Osteocyte (in vitro differentiated cells): Measurements from ENCODE around the gene SLC39A13. TPM values are rescaled to one million over a fixed set of nuclear protein-coding genes. Genes with fewer than 3 reads are reported as not detected.
A peak's percentile ranks its signal among the peaks of the same experiment; 100 is the strongest.
"Not testable (repeated sequence)": the region's sequence is repeated elsewhere in the genome, so short reads cannot be mapped to it uniquely, and the experiment has no call there.

Experiments
- DNase-seq: peaks from one replicate; pipeline ENCODE4 v3.0.0; 2021; ENCODE audit warnings: mixed read lengths; ENCODE audit not compliant: unreplicated experiment; ENCODE audit errors: extremely low spot score
- H3K27ac Mint-ChIP-seq: one replicate; pipeline ENCODE4 v1.8.0; 2021; ENCODE audit warnings: mild to moderate bottlenecking, mixed read lengths; ENCODE audit not compliant: unreplicated experiment
- H3K27me3 Mint-ChIP-seq: one replicate; pipeline ENCODE4 v1.8.0; 2021; ENCODE audit warnings: mixed read lengths; ENCODE audit not compliant: unreplicated experiment
- H3K36me3 Mint-ChIP-seq: one replicate; pipeline ENCODE4 v1.8.0; 2021; ENCODE audit warnings: mixed read lengths; ENCODE audit not compliant: unreplicated experiment
- H3K4me1 Mint-ChIP-seq: one replicate; pipeline ENCODE4 v1.8.0; 2021; ENCODE audit warnings: mixed read lengths; ENCODE audit not compliant: unreplicated experiment
- H3K4me3 Mint-ChIP-seq: one replicate; pipeline ENCODE4 v1.8.0; 2021; ENCODE audit warnings: mild to moderate bottlenecking, moderate library complexity, mixed read lengths; ENCODE audit not compliant: unreplicated experiment
- H3K9me3 Mint-ChIP-seq: one replicate; pipeline ENCODE4 v1.8.0; 2021; ENCODE audit warnings: mixed read lengths; ENCODE audit not compliant: unreplicated experiment
- microRNA-seq: library from miRNA; unstranded; fragments of <30 nt; microRNA quantifications from one replicate; pipeline ENCODE4 v1.1.0, GENCODE V29; 2020; ENCODE audit not compliant: unreplicated experiment
- total RNA-seq: library from RNA; stranded (reverse); gene quantifications from 2 replicates; pipeline ENCODE4 v1.2.1, GENCODE V29; 2021
- TF ChIP-seq, protein P1 (sequence below): fragments of 200-600 bp; sonication (generic); IDR thresholded peaks from 2 replicates; pipeline ENCODE4 v1.5.0; 2021; ENCODE audit warnings: antibody characterized with exemption, mild to moderate bottlenecking, moderate library complexity

The SLC39A13 gene
- total RNA-seq, 1 donor from 2014 or later, result 98.7 TPM

DNA sequence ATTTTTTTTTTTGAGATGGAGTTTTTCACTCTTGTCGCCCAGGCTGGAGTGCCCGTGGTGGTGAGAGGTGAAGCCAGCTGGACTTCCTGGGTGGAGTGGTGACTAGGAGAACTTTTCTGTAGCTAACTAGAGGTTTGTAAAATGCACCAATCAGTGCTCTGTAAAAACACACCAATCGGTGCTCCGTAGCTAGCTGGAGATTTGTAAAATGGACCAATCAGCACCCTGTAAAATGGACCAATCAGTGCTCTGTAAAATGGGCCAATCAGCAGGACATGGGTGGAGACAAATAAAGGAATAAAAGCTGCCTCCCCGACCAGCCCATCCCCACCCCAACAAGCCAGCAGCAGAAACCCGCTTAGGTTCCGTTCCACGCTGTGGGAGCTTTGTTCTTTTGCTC, 45.0 kb downstream of the SLC39A13 start:
- Mint-ChIP-seq H3K4me3 (no peak overlapping the region), H3K27me3 (no peaks in the 10 kb centered on the region), H3K4me1 (peaks cover 2% of the 10 kb centered on the region), H3K36me3 (no peaks in the 10 kb centered on the region), H3K9me3 (no peaks in the 10 kb centered on the region), H3K27ac (no peak overlapping the region)
- DNase-seq, result no peak
- TF ChIP-seq, protein P1, sequence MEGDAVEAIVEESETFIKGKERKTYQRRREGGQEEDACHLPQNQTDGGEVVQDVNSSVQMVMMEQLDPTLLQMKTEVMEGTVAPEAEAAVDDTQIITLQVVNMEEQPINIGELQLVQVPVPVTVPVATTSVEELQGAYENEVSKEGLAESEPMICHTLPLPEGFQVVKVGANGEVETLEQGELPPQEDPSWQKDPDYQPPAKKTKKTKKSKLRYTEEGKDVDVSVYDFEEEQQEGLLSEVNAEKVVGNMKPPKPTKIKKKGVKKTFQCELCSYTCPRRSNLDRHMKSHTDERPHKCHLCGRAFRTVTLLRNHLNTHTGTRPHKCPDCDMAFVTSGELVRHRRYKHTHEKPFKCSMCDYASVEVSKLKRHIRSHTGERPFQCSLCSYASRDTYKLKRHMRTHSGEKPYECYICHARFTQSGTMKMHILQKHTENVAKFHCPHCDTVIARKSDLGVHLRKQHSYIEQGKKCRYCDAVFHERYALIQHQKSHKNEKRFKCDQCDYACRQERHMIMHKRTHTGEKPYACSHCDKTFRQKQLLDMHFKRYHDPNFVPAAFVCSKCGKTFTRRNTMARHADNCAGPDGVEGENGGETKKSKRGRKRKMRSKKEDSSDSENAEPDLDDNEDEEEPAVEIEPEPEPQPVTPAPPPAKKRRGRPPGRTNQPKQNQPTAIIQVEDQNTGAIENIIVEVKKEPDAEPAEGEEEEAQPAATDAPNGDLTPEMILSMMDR, result no peak

DNA sequence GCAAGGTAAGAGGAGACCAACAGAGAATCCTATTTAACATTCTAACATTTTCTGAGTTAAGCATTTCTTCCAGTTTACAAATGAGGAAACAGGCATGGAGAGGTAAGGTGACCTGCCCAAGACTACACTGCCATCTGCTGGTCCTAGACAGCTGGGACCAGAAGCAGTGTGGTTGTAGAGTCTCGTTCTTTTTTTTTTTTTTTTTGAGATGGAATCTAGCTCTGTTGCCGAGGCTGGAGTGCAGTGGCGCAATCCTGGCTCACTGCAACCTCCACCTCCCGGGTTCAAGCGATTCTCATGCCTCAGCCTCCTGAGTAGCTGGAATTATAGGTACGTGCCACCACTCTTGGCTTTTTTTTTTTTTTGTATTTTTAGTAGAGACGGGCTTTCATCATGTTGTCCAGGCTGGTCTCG, 45.9 kb downstream of the SLC39A13 start:
- not testable (repeated sequence) for H3K4me3 Mint-ChIP-seq, H3K27ac Mint-ChIP-seq

DNA sequence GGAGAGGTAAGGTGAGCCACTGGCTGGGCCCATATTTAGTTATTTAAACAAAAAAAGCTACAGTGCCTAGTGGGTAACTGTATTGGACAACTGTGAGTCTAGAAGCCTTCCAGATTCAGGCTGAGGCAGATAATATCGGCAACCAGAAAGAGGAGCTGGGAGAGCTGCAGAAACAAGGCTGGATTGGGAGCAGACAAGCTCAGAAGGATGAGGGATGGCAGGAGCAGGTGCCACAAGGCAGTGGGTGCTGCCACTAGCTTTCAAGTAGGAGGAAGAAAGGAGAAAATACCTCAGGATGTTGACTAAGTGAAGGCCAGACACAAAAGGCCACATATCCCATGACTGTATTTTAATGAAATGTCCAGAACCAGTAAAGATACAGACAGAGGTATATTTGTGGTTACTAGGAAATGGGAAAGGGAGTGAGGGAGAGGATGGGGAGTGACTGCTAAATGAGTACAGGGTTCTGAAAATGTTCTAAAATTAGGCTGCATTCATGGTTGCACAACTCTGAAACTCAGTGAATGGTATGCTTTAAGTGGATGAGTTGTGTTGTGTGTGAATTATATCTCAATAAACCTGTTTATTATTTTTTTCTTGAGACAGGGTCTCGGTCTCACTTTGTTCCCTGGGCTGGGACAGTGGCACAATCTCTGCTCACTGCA, 52.3 kb downstream of the SLC39A13 start:
- H3K4me3 Mint-ChIP-seq, result no peak overlapping the region
- H3K27me3 Mint-ChIP-seq, result no peaks in the 10 kb centered on the region
- DNase-seq, result no peak
- TF ChIP-seq, protein P1, result no peak
- H3K9me3 Mint-ChIP-seq, result no peaks in the 10 kb centered on the region
- H3K4me1 Mint-ChIP-seq, result peaks cover 8% of the 10 kb centered on the region
- peak overlapping the region; percentile 11 for H3K27ac Mint-ChIP-seq
- H3K36me3 Mint-ChIP-seq, result peaks cover 3% of the 10 kb centered on the region

More for the DNA sequence above, 45.9 kb downstream of the SLC39A13 start:
- not testable (repeated sequence) for H3K36me3 Mint-ChIP-seq, H3K9me3 Mint-ChIP-seq, DNase-seq, H3K27me3 Mint-ChIP-seq, H3K4me1 Mint-ChIP-seq
- TF ChIP-seq, protein P1, result peak; percentile 84

DNA sequence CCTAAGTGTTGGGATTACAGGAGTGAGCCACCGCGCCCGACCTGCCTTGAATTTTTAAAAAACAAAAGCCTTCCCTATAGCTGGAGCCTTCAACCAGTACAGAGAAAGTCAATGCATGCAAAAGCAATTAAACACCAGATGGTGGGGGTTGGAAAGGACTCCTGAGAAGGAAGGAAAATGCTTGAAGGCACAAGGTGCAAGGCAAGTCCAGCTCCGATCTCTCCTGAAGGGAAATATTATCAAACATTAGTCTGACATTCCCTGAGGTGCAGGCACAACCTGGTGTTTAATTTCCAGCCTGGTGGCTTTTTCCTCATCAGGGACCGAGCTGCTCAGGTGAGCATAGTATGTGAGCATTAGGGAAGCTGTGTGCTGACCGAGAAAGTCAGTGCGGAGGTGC, 53.5 kb downstream of the SLC39A13 start:
- H3K9me3 Mint-ChIP-seq, result no peaks in the 10 kb centered on the region
- no peak overlapping the region for H3K27ac Mint-ChIP-seq
- no peak overlapping the region for H3K4me3 Mint-ChIP-seq
- H3K4me1 Mint-ChIP-seq, result peaks cover 20% of the 10 kb centered on the region
- H3K27me3 Mint-ChIP-seq, result no peaks in the 10 kb centered on the region
- DNase-seq, result no peak
- H3K36me3 Mint-ChIP-seq, result peaks cover 3% of the 10 kb centered on the region
- TF ChIP-seq, protein P1, result no peak

DNA sequence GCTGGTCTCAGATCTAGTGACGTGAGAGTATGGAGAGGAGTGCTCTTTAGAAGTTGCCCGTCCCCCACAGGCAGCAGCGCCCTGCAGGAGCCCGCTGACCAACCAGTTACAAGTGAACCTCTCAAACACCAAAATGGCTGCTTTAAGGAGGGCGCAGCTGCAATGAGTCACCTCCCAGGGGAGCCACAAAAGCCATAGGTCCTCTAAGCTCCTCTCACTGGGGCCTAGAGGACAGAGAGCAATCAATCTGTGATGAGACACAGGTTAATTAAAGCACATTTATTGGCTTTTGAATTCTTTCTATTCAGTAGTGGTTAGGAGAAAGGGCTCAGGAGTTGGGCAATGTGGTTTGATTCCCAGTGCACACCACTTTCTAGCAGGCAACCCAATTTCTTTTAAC, 56.1 kb downstream of the SLC39A13 start:
- Mint-ChIP-seq H3K36me3 (peaks cover 15% of the 10 kb centered on the region), H3K9me3 (no peaks in the 10 kb centered on the region), H3K4me3 (no peak overlapping the region), H3K27me3 (no peaks in the 10 kb centered on the region), H3K4me1 (peaks cover 45% of the 10 kb centered on the region), H3K27ac (no peak overlapping the region)
- TF ChIP-seq, protein P1, result no peak
- DNase-seq, result no peak

Small RNA genes lying within 50 kb of the gene (microRNA-seq; reads per million reads assigned to microRNA genes)
- gene MIR4487, result not detected

Other genes with a start within 250 kb of the SLC39A13 start
- gene ARFGAP2, start 231.7 kb upstream of the SLC39A13 start, total RNA-seq, result 73.4 and 77.4 TPM in 2 replicates
- 90.3 and 93.3 TPM in 2 replicates for gene PACSIN3, start 222.2 kb upstream of the SLC39A13 start, total RNA-seq
- gene DDB2, start 193.6 kb upstream of the SLC39A13 start, total RNA-seq, result 53.8 and 54.2 TPM in 2 replicates
- gene ACP2, start 159.8 kb upstream of the SLC39A13 start, total RNA-seq, result 55.7 and 60.5 TPM in 2 replicates
- 10.5 and 14.4 TPM in 2 replicates for gene NR1H3, start 150.6 kb upstream of the SLC39A13 start, total RNA-seq
- 55.4 and 67.2 TPM in 2 replicates for gene MADD, start 138.5 kb upstream of the SLC39A13 start, total RNA-seq
- not detected in 2 replicates for gene MYBPC3, start 55.9 kb upstream of the SLC39A13 start, total RNA-seq
- not detected in 2 replicates for gene SPI1, start 30.0 kb upstream of the SLC39A13 start, total RNA-seq
- 123 and 126 TPM in 2 replicates for gene PSMC3, start 17.8 kb downstream of the SLC39A13 start, total RNA-seq
- 0.24 and 0.42 TPM in 2 replicates for gene RAPSN, start 40.5 kb downstream of the SLC39A13 start, total RNA-seq
- 88.6 and 100 TPM in 2 replicates for gene CELF1, start 144.5 kb downstream of the SLC39A13 start, total RNA-seq
- gene PTPMT1, start 157.0 kb downstream of the SLC39A13 start, total RNA-seq, result 49.3 and 50.3 TPM in 2 replicates
- 19.7 and 19.8 TPM in 2 replicates for gene KBTBD4, start 170.4 kb downstream of the SLC39A13 start, total RNA-seq
- 102 and 105 TPM in 2 replicates for gene NDUFS3, start 170.5 kb downstream of the SLC39A13 start, total RNA-seq
- gene FAM180B, start 178.1 kb downstream of the SLC39A13 start, total RNA-seq, result 0.32 and 0.52 TPM in 2 replicates
- gene C1QTNF4, start 185.8 kb downstream of the SLC39A13 start, total RNA-seq, result 0.37 and 0.51 TPM in 2 replicates
- gene MTCH2, start 234.0 kb downstream of the SLC39A13 start, total RNA-seq, result 84.4 and 102 TPM in 2 replicates